Measurements from ENCODE around the gene MT2A. TPM values are rescaled to one million over a fixed set of nuclear protein-coding genes. Genes with fewer than 3 reads are reported as not detected.

MT2A gene
- total RNA-seq, 1 donor from 2014 or later: 34.0 TPM

DNA sequence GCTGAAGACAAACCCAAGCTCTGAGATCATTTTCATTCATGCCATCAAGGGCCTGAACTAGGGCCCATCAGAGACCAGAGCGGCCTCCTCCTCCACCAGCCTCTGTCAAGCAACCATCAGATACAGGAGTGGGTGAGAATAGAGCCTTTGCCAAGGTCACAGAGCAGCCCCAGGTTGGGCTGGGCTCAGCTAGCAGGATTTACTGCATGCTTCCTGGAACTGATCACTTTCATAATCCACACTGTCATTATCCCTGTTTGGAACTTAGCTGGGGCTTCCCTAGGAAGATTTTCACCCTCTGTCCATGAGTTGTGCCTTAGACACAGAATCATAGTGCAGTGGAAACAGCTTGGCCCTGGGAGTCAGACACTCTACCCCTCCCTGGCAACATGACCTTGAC, 38.4 kb upstream of the MT2A start:
- Histone ChIP-seq H3K4me3 (ENCODE audit: low read depth, low read length) (no peak overlapping the region), H3K27me3 (ENCODE audit: control insufficient read depth, insufficient read depth, low read length) (peaks cover 1% of the 10 kb centered on the region), H3K36me3 (ENCODE audit: control insufficient read depth, insufficient read depth, low read length) (no peaks in the 10 kb centered on the region)
- TF ChIP-seq, protein P1, sequence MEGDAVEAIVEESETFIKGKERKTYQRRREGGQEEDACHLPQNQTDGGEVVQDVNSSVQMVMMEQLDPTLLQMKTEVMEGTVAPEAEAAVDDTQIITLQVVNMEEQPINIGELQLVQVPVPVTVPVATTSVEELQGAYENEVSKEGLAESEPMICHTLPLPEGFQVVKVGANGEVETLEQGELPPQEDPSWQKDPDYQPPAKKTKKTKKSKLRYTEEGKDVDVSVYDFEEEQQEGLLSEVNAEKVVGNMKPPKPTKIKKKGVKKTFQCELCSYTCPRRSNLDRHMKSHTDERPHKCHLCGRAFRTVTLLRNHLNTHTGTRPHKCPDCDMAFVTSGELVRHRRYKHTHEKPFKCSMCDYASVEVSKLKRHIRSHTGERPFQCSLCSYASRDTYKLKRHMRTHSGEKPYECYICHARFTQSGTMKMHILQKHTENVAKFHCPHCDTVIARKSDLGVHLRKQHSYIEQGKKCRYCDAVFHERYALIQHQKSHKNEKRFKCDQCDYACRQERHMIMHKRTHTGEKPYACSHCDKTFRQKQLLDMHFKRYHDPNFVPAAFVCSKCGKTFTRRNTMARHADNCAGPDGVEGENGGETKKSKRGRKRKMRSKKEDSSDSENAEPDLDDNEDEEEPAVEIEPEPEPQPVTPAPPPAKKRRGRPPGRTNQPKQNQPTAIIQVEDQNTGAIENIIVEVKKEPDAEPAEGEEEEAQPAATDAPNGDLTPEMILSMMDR (IDR thresholded peaks at IDR 0.05; ENCODE audit: insufficient read depth, low read length, severe bottlenecking): no peak
- no peak for DNase-seq (ENCODE audit: low read depth)
- no peak for FAIRE-seq

DNA sequence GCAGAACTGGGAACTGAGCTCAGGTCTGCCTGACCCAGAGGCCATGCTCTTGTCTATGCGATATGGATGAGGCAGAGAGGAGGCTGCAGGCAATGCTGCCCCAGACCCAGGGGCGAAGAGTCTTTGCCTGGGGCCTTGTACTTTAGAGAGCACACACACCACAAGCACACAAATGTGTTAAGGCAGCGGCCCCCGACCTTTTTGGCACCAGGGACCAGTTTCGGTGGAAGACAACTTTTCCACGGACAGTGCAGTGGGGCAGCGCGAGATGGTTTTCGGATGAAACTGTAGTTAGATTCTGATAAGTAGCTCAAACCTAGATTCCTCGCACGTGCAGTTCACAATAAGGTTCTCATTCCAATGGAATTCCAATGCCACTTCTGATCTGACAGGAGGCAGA, 36.9 kb upstream of the MT2A start:
- H3K27me3 ChIP-seq (ENCODE audit: control insufficient read depth, insufficient read depth, low read length): no peaks in the 10 kb centered on the region
- no peak overlapping the region for H3K4me3 ChIP-seq (ENCODE audit: low read depth, low read length)
- TF ChIP-seq, protein P1 (IDR thresholded peaks at IDR 0.05; ENCODE audit: insufficient read depth, low read length, severe bottlenecking): no peak
- H3K36me3 ChIP-seq (ENCODE audit: control insufficient read depth, insufficient read depth, low read length): no peaks in the 10 kb centered on the region
- no peak for DNase-seq (ENCODE audit: low read depth)
- FAIRE-seq: no peak

DNA sequence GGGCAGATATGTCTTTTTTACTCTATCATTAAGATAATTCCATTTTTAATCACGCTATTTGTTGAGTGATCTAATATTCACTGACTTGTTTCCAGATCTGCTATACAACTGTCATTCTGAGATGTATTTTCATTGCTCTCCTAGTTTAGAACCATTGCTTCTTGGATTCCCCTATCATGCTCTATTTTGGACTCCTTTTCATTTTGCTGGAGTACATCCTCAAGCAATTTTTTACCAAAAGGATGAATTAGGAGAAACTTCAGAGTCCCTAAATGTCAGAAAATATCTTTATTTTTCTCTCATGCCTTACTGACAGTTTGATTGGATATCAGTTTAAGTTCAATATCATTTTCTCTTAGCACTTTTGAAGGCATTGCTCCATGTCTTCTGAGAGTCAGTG, 33.8 kb upstream of the MT2A start:
- Histone ChIP-seq H3K36me3 (ENCODE audit: control insufficient read depth, insufficient read depth, low read length) (no peaks in the 10 kb centered on the region), H3K27me3 (ENCODE audit: control insufficient read depth, insufficient read depth, low read length) (no peaks in the 10 kb centered on the region), H3K4me3 (ENCODE audit: low read depth, low read length) (no peak overlapping the region)
- TF ChIP-seq, protein P1 (IDR thresholded peaks at IDR 0.05; ENCODE audit: insufficient read depth, low read length, severe bottlenecking): no peak
- DNase-seq (ENCODE audit: low read depth) (no peak), FAIRE-seq (no peak)

DNA sequence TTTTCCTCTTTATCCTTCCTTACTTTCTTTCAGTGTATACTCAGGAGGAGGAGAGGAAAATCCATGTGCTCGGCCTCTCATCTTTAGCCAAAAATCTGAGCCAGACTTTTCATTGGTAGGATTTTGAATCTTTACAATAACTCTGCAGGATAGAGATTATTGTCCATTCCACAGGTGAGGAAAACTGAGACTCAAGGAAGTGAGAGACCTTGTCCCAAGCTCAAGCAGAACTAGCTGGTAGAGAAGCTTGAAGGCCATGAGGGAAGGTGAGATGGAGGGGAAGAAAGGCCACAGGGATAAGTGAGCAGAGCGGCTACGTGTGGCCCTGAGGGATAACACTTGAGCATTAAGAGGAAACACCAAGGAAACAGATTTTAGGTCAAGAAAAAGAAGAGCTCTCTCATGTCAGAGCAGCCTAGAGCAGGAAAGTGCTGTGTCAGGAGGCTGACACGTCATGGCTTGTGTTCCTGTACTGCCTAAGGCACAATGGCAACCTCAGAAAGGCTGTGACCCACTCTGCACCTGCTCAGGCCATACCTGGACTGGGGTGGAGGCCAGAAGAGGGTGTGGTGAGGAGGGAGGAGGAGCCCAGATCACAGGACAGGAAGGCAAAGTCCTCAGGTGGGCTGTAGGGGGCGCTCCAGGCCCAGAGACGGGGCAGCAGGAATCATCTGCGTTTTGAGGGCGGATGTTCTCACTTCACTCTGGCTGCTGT, 31.6 kb upstream of the MT2A start:
- TF ChIP-seq, protein P1 (IDR thresholded peaks at IDR 0.05; ENCODE audit: insufficient read depth, low read length, severe bottlenecking): peak; percentile 98
- DNase-seq (ENCODE audit: low read depth) (peak; percentile 96), FAIRE-seq (peak; percentile 83)
- H3K36me3 ChIP-seq (ENCODE audit: control insufficient read depth, insufficient read depth, low read length): no peaks in the 10 kb centered on the region
- H3K27me3 ChIP-seq (ENCODE audit: control insufficient read depth, insufficient read depth, low read length): no peaks in the 10 kb centered on the region
- no peak overlapping the region for H3K4me3 ChIP-seq (ENCODE audit: low read depth, low read length)

DNA sequence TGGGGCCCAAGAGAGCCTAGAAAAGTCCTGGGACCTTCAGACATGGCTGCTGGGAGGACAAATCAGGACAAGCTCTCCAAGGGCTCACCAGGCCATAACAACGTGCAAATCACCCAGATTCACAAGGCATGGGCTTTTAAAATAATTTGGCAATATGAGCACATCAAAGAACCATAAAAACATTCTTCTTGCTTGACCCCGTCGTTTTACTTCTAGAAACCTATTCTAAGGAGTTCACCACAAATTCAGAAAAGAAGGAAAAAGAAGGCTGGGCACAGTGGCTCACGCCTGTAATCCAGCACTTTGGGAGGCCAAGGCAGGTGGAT, 31.1 kb upstream of the MT2A start:
- no peaks in the 10 kb centered on the region for H3K36me3 ChIP-seq (ENCODE audit: control insufficient read depth, insufficient read depth, low read length)
- no peak overlapping the region for H3K4me3 ChIP-seq (ENCODE audit: low read depth, low read length)
- no peaks in the 10 kb centered on the region for H3K27me3 ChIP-seq (ENCODE audit: control insufficient read depth, insufficient read depth, low read length)
- FAIRE-seq (no peak), DNase-seq (ENCODE audit: low read depth) (no peak)
- TF ChIP-seq, protein P1 (IDR thresholded peaks at IDR 0.05; ENCODE audit: insufficient read depth, low read length, severe bottlenecking): no peak

All from bronchial epithelial cell (primary cell).